H1 (cell line): ENCODE measurements around the gene MARK4. TPM values are rescaled to one million over a fixed set of nuclear protein-coding genes. Genes with fewer than 3 reads are reported as not detected.

ENCODE experiments used
- ATF3 ChIP-seq: IDR thresholded peaks from 2 replicates; pipeline ENCODE4 v1.6.1; 2011; ENCODE audit warnings: low read depth, mild to moderate bottlenecking, low read length; ENCODE audit not compliant: insufficient read depth
- EZH2 ChIP-seq: fragments of 200-600 bp; sonication (generic); IDR thresholded peaks from 2 replicates; pipeline ENCODE4 v1.7.1; 2012; ENCODE audit warnings: low read depth, mild to moderate bottlenecking, moderate library complexity, low read length, inconsistent platforms; ENCODE audit not compliant: severe bottlenecking
- GTF2F1 ChIP-seq: IDR thresholded peaks from 2 replicates; pipeline ENCODE4 v1.6.1; 2012; ENCODE audit warnings: low read depth, low read length, improper control_type of control experiment, borderline replicate concordance
- KDM1A ChIP-seq: fragments of 200-600, 300-600 bp; sonication (generic); IDR thresholded peaks from 2 replicates; pipeline ENCODE4 v1.7.1; 2016; ENCODE audit warnings: mild to moderate bottlenecking, low read length, borderline replicate concordance
- KDM4A ChIP-seq: IDR thresholded peaks from one replicate; pipeline ENCODE4 v1.7.1; 2012; ENCODE audit warnings: low read depth, mild to moderate bottlenecking, moderate library complexity, low read length, inconsistent platforms; ENCODE audit not compliant: severe bottlenecking
- POLR2AphosphoS5 ChIP-seq: IDR thresholded peaks from 2 replicates; pipeline ENCODE4 v1.6.1; 2011; ENCODE audit warnings: low read depth, low read length
- POU5F1 ChIP-seq: IDR thresholded peaks from 2 replicates; pipeline ENCODE4 v1.6.1; 2011; ENCODE audit warnings: low read depth, mild to moderate bottlenecking, low read length, moderate library complexity
- TCF12 ChIP-seq: IDR thresholded peaks from 2 replicates; pipeline ENCODE4 v1.6.1; 2011; ENCODE audit warnings: low read depth, mild to moderate bottlenecking, low read length
- polyA plus RNA-seq, 7 experiments: library from polyadenylated mRNA; depleted of rRNA in 3 of 7; stranded (reverse) in 5 of 7; unstranded in 2 of 7; fragments of >200 nt in 5 of 7; fragments of 200-250 nt in 2 of 7; gene quantifications; 1 replicate in 5 of 7; 2 replicates in 1 of 7; 4 replicates in 1 of 7; pipeline versions ENCODE4 v1.2.1 to v1.2.3, GENCODE V29; 2011 to 2013; ENCODE audit warnings: missing spikeins in 2 of 7, mixed read lengths in 2 of 7
- total RNA-seq: library from RNA; stranded (reverse); fragmentation: NEBNext Ultra II Directional; extraction: Animal tissue kit (Norgen Biotek cat#: 25700); gene quantifications from 2 replicates; pipeline ENCODE4 v1.2.1, GENCODE V29; 2021
- TF ChIP-seq, protein P1 (sequence below): fragments of 300-600 bp; sonication (generic); IDR thresholded peaks from 2 replicates; pipeline ENCODE4 v1.7.1; 2012; ENCODE audit warnings: low read length, moderate library complexity, mild to moderate bottlenecking, inconsistent platforms; ENCODE audit not compliant: insufficient replicate concordance

Gene MARK4
- total and polyA plus RNA-seq, 2 of the 8 experiments (the other 6 are each of a cell fraction or from before 2014, with no cell fraction given) = 12.3 to 49.8 TPM

GRCh38 chr19:45234089-45234869 is 16.8 kb upstream of the MARK4 start (continued):
- TF ChIP-seq ATF3 = no peak
- TF ChIP-seq POU5F1 = no peak
- TF ChIP-seq, protein P1, sequence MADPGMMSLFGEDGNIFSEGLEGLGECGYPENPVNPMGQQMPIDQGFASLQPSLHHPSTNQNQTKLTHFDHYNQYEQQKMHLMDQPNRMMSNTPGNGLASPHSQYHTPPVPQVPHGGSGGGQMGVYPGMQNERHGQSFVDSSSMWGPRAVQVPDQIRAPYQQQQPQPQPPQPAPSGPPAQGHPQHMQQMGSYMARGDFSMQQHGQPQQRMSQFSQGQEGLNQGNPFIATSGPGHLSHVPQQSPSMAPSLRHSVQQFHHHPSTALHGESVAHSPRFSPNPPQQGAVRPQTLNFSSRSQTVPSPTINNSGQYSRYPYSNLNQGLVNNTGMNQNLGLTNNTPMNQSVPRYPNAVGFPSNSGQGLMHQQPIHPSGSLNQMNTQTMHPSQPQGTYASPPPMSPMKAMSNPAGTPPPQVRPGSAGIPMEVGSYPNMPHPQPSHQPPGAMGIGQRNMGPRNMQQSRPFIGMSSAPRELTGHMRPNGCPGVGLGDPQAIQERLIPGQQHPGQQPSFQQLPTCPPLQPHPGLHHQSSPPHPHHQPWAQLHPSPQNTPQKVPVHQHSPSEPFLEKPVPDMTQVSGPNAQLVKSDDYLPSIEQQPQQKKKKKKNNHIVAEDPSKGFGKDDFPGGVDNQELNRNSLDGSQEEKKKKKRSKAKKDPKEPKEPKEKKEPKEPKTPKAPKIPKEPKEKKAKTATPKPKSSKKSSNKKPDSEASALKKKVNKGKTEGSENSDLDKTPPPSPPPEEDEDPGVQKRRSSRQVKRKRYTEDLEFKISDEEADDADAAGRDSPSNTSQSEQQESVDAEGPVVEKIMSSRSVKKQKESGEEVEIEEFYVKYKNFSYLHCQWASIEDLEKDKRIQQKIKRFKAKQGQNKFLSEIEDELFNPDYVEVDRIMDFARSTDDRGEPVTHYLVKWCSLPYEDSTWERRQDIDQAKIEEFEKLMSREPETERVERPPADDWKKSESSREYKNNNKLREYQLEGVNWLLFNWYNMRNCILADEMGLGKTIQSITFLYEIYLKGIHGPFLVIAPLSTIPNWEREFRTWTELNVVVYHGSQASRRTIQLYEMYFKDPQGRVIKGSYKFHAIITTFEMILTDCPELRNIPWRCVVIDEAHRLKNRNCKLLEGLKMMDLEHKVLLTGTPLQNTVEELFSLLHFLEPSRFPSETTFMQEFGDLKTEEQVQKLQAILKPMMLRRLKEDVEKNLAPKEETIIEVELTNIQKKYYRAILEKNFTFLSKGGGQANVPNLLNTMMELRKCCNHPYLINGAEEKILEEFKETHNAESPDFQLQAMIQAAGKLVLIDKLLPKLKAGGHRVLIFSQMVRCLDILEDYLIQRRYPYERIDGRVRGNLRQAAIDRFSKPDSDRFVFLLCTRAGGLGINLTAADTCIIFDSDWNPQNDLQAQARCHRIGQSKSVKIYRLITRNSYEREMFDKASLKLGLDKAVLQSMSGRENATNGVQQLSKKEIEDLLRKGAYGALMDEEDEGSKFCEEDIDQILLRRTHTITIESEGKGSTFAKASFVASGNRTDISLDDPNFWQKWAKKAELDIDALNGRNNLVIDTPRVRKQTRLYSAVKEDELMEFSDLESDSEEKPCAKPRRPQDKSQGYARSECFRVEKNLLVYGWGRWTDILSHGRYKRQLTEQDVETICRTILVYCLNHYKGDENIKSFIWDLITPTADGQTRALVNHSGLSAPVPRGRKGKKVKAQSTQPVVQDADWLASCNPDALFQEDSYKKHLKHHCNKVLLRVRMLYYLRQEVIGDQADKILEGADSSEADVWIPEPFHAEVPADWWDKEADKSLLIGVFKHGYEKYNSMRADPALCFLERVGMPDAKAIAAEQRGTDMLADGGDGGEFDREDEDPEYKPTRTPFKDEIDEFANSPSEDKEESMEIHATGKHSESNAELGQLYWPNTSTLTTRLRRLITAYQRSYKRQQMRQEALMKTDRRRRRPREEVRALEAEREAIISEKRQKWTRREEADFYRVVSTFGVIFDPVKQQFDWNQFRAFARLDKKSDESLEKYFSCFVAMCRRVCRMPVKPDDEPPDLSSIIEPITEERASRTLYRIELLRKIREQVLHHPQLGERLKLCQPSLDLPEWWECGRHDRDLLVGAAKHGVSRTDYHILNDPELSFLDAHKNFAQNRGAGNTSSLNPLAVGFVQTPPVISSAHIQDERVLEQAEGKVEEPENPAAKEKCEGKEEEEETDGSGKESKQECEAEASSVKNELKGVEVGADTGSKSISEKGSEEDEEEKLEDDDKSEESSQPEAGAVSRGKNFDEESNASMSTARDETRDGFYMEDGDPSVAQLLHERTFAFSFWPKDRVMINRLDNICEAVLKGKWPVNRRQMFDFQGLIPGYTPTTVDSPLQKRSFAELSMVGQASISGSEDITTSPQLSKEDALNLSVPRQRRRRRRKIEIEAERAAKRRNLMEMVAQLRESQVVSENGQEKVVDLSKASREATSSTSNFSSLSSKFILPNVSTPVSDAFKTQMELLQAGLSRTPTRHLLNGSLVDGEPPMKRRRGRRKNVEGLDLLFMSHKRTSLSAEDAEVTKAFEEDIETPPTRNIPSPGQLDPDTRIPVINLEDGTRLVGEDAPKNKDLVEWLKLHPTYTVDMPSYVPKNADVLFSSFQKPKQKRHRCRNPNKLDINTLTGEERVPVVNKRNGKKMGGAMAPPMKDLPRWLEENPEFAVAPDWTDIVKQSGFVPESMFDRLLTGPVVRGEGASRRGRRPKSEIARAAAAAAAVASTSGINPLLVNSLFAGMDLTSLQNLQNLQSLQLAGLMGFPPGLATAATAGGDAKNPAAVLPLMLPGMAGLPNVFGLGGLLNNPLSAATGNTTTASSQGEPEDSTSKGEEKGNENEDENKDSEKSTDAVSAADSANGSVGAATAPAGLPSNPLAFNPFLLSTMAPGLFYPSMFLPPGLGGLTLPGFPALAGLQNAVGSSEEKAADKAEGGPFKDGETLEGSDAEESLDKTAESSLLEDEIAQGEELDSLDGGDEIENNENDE = no peak
- TF ChIP-seq EZH2 = peak; percentile 76
- TF ChIP-seq POLR2AphosphoS5 = no peak
- TF ChIP-seq KDM4A = no peak
- no peak for TF ChIP-seq GTF2F1
- TF ChIP-seq KDM1A = no peak
- TF ChIP-seq TCF12 = no peak
